Dermis blood vessel endothelial cell (primary cell): ENCODE results near the gene SENP6. TPM values are rescaled to one million over a fixed set of nuclear protein-coding genes. Genes with fewer than 3 reads are reported as not detected.
"Not testable (repeated sequence)": the region's sequence is repeated elsewhere in the genome, so short reads cannot be mapped to it uniquely, and the experiment has no call there.

Experiments used
- DNase-seq: peaks from one replicate; pipeline ENCODE4 v3.0.0; 2010
- total RNA-seq: library from RNA; depleted of rRNA; stranded (reverse); fragments of >200 nt; gene quantifications from 2 replicates; pipeline ENCODE4 v1.2.3, GENCODE V29; 2014

The SENP6 gene
- total RNA-seq, 1 donor from 2014 or later: 76.6 TPM

DNA sequence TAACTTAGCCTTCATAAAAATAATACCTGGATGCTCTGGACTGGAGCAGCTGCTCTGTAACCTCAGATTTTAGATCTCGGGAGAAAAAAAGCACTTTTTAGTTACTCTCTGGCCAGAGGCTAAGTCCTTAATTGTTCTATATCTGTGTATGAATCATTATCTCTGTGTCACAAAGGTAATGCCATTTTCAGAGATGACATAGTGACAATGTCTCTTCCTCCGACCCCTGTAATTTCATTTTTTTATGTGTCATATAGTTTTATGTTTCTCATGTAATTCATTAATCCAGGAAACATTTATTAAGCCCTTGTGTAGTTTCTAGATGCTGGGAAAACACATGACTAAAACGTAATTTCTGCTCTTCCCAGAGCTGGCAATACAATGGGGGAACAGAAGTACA, 55.6 kb downstream of the SENP6 start:
- no peak for DNase-seq

DNA sequence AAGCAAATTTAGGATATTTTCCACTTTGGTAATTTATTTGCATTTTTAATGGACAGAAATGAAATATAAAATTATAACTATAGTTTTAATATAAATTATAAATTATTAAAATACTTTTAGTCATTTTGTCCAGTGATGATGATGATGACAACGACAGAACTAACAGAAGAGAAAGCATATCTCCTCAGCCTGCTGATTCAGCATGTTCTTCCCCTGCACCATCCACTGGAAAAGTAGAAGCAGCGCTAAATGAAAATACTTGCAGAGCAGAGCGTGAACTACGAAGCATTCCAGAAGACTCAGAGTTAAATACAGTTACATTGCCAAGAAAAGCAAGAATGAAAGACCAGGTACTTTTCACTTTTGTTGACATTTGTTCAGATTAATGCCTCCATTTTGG, 64.9 kb downstream of the SENP6 start:
- no peak for DNase-seq

DNA sequence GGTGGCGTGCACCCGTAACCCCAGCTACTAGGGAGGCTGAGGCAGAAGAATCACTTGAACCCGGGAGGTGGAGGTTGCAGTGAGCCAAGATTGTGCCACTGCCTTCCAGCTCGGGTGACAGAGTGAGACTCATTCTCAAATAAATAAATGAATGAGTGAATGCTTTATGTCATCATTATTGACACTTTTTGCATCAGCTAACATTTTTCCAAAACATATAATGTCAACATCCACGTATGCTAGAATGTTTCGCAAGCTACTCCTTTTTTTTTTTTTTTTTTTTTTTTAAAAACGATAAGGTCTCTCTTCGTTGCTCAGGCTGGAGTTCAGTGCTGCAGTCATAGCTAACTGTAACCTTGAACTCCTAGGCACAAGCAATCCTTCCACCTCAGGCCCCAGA, 72.2 kb downstream of the SENP6 start:
- no peak for DNase-seq

DNA sequence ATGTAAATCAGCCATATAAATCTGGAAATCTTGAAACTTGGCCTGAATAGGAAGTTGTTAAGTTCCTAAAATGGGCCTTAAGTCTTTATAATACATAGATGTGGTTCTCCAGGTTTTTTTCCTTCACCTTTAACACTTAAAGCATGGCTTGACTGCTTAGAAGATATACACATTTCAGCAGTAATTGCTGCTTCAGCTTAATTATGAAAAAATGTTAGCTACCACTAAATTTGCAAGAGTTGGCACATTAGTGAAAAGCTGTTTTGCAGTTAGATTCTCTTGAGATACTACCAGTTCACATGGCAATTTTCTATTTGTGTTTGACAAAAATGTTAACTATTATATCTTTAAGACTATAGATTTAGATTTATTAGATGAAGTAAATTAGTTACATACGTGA, 74.7 kb downstream of the SENP6 start:
- no peak for DNase-seq

DNA sequence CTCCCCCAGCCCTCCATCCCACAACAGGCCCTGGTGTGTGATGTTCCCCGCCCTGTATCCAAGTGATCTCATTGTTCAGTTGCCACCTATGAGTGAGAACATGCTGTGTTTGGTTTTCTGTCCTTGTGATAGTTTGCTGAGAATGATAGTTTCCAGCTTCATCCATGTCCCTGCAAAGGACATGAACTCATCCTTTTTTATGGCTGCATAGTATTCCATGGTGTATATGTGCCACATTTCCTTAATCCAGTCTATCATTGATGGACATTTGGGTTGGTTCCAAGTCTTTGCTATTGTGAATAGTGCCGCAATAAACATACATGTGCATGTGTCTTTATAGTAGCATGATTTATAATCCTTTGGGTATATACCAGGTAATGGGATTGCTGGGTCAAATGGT, 80.9 kb downstream of the SENP6 start:
- not testable (repeated sequence) for DNase-seq

DNA sequence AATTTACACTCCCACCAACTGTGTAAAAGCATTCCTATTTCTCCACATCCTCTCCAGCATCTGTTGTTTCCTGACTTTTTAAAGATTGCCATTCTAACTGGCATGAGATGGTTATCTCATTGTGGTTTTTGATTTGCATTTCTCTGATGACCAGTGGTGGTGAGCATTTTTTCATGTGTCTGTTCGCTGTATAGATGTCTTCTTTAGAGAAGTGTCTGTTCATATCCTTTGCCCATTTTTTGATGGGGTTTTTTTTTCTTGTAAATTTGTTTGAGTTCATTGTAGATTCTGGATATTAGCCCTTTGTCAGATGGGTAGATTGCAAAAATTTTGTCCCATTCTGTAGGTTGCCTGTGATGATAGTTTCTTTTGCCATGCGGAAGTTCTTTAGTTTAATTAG, 81.3 kb downstream of the SENP6 start:
- not testable (repeated sequence) for DNase-seq

DNA sequence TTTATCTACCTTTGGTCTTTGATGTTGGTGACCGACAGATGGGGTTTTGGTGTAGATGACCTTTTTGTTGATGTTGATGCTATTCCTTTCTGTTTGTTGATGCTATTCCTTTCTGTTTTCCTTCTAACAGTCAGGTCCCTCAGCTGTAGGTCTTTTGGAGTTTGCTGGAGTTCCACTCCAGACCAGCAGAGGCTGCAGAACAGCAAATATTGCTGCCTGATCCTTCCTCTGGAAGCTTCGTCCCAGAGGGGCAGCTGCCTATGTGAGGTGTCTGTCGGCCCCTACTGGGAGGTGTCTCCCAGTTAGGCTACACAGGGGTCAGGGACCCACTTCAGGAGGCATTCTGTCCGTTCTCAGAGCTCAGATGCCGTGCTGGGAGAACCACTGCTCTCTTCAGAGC, 85.9 kb downstream of the SENP6 start:
- DNase-seq: not testable (repeated sequence)

DNA sequence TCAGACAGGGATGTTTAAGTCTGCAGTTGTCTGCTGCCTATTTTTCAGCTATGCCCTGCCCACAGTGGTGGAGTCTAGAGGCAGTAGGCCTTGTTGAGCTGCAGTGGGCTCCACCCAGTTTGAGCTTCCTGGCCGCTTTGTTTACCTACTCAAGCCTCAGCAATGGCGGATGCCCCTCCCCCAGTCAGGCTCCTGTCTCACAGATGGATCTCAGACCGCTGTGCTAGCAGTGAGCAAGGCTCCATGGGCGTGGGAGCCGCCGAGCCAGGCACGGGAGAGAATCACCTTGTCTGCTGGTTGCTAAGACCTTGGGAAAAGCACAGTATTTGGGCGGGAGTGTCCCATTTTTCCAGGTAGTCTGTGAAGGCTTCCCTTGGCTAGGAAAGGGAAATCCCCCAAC, 86.3 kb downstream of the SENP6 start:
- DNase-seq: not testable (repeated sequence)

DNA sequence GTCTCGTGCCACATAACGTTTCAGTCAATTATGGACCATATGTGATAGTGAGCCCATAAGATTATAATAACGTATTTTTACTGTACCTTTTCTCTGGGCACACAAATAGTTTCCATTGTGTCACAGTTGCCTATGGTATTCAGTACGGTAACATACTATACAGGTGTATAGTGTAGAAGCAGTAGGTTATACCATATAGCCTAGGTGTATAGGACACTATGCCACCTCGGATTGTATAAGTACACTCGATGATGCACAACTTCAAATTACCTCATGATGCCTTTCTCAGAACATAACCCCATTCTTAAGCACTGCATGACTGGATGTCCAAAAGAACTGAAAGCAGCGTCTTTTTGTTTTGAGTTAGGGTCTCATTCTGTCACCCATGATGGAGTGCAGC, 87.9 kb downstream of the SENP6 start:
- no peak for DNase-seq

DNA sequence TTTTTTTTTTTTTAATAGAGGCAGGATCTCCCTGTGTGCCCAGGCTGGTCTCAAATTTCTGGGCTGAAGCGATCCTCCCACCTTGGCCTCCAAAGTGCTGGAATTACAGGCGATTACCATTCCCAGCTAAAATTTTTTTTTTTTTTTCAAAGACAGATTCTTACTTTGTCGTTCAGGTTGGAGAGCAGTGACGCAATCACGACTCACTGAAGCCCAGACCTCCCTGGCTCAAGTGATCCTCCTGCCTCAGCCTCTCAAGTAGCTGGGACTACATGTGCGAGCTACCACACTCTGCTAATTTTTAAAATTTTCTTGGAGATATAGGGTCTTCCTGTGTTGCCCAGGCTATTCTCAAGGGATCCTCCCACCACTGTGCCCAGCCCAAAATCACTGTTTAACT, 89.3 kb downstream of the SENP6 start:
- DNase-seq: no peak

DNA sequence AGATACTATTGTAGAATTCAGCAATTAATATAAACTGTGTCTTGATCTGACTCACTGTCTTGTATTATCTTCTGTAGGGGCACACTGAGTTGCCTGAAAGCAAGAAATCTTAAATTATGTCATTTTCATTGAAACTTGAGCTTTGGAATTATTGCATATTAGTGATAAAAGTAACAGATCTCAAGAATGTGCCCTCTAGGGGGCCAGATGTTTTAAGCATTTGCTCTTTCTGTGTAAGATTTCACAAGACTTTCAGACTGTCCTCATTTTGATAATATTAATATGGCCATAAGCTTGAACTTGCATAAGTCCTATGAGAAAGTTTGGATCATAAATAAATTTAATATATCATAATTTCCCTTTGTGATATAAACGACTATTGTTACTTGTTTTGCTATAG, 91.9 kb downstream of the SENP6 start:
- peak; percentile 17 for DNase-seq

DNA sequence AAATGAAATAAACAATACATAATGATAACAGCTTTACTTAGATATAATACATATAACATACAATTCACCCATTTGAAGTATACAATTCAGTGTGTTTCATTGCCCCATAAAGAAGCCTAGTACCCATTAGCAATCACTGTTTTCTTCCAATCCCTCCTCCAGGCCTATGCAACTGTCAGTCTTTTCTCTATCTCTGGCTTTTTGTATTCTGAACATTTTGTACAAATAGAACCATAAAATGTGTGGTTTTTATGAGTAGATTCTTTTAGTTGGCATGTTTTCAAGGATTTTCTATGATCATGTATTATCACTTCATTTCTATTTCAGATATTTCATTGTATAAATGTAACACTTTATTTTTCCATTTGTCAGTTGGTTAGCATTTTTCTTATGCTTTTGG, 92.7 kb downstream of the SENP6 start:
- DNase-seq: no peak

DNA sequence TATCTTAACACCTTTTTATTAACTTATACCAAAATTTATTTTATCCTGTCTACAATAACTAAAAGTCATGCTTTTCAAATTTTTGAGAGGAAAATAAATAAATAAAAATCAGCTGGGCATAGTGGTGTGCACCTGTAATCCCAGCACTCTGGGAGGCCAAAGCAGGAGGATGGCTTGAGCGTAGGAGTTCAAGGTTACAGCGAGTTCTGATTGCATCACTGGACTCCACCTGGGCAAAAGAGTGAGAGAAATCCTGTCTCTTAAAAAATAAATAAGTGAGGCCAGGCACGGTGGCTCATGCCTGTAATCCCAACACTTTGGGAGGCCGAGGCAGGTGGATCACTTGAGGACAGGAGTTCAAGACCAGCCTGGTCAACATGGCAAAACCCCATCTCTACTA, 106.7 kb downstream of the SENP6 start:
- not testable (repeated sequence) for DNase-seq

DNA sequence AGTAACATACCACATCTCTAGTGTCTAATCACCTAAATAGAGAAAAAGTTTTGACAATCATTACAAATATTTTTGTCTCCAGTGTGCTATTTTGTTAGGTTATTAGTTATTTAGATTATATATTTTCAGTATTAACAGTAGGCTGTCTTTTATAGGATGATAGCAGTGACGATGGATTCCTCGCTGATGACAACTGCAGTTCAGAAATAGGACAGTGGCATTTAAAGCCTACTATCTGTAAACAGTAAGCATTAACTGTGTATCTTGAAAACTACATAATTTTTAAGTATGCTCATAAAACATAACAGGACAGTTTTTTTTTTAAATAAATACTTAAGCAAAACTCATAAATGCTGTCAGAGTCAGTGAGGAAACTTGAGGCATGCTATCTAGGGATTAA, 109.5 kb downstream of the SENP6 start:
- no peak for DNase-seq

DNA sequence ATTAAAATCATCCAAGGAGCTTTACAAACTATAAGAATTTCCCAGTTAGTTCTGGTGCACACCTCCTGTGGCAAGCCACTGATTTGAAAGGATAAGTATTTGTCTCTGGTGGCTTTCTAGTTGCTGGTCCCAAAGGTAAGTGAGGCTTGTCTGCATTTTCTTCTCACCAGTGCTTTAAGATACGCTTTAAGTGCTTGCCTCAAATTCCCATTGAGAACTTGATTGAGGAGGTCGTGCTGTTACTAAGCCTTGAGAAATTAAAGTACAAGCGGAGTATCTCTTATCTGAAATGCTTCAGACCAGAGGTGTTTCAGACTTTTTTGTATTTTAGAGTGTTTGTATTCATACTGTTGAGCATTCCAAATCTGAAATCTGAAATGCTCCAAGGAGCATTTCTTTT, 117.5 kb downstream of the SENP6 start:
- DNase-seq: no peak

DNA sequence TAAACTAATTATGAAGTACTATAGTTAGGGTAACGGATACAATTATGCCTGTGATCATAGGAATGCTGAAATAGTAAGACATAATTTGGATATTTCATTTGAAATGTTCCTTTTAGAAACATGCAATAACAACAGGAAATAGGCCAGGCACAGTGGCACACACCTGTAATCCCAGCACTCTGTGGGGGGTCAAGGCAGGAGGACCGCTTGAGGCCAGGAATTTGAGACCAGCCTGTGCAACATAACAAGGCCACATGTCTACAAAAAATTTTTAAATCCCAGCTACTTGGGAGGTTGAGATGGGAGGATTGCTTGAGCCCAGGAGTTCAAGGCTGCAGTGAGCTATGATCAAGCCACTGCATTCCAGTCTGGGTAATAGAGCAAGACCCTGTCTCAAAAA, 121.7 kb downstream of the SENP6 start:
- no peak for DNase-seq

DNA sequence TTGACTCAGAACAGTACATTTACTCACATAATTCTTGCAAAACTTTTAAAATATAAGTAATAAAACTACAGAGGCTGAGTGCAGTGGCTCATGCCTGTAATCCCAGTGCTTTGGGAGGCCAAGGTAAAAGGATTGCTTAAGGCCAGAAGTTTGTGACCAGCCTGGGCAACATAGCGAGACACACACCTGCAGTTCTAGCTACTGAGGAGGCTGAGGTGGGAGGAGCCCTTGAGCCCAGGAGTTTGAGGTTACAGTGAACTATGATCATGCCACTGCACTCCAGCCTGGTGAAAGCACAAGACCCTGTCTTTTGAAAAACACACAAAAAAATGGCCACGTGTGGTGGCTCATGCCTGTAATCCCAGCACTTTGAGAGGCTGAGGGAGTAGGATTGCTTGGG, 125.5 kb downstream of the SENP6 start:
- no peak for DNase-seq

DNA sequence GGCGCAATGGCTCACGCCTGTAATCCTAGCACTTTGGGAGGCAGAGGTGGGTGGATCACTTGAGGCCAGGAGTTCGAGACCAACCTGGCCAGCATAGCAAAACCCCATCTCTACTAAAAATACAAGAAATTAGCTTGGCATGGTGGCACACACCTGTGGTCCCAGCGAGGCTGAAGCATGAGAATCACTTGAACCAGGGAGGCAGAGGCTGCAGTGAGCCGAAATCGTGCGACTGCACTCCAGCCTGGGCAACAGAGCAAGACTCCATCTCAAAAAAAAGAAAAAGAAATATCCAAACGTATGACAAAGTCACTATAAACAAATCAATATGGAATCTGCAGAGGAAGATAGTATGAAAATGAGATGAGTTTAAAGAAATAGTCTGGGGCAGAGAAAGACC, 129.3 kb downstream of the SENP6 start:
- DNase-seq: not testable (repeated sequence)

DNA sequence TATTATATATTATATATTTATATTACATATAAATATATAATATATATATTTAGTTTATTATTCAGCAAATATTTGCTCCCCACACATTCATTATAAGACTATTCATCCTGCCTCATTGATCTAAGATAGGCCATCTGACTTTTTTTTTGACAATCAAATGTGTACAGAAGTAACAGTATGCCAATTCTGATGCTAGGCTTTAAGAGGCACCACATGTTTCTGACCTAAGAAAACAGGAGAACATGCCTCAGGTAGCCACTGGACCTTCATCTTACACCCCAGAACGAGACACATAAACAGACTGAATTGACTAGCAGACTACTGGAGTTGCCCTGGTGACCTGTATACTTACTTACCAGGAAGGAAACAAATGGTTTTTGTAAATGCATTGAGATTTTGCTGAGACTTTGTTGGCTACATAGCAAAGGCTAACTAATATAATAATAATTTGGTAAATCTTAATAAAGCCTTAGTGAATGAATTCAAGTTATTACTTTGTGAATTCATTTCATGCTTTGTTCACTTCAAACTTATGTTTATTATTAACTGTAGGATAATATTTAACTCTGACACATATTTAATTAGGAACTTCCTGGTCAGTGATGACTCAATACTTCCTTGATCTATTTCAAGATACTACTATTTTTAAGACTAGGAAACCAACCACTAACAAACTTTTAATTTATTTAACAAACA, 134.0 kb downstream of the SENP6 start:
- peak; percentile 72 for DNase-seq

DNA sequence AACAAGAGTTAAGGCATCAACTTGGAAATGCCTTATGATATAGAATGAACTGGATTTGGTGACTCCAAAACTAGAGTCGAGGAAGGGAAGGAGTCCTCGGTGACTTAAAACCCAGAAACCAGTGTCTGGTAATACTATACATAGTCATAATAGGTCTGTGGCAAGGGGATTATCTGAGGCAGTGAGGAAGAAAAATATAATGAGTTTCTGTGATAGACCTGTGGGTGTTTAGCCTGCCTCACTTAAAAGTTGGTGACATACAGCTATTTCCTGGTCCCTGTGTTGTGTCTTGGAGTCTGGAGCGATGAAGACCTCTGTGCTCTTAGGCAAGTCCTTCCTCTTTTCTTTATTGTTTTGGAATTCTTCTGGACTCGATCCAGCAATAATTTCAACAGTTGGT, 142.3 kb downstream of the SENP6 start:
- DNase-seq: no peak

DNA sequence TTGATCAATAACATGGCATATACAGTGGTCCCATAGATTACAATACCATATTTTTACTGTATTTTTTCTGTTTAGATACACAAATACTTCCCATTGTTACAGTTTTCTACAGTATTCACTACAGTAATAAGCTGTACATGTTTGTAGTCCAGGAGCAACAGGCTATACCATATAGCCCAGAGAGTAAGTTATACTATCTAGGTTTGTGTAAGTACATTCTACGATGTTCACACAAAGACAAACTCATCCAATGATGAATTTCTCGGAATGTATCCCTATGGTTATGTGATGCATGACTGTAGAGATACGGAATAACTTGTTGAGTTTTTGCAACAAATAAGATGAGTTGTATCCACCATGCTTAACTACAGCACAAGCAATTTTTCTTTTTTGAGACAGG, 143.7 kb downstream of the SENP6 start:
- DNase-seq: no peak

DNA sequence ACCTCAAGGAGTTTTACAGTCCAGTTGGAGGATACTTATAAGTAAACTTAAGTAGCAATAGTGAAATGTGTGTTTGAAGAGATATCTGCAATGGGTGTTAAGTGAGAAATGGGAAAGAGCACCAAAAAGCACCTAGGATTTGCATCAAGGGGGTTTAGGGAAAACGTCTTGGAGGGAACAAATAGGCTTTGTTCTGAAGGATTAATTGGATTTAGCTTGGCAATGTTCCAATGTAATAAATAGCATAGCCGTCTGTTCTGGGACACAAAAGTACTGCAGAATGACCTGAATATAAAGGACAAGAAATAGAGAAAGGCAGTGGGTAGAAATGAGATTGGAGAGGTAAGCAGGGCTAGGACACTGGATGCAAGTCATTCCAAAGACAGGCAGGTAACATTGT, 144.5 kb downstream of the SENP6 start:
- no peak for DNase-seq

DNA sequence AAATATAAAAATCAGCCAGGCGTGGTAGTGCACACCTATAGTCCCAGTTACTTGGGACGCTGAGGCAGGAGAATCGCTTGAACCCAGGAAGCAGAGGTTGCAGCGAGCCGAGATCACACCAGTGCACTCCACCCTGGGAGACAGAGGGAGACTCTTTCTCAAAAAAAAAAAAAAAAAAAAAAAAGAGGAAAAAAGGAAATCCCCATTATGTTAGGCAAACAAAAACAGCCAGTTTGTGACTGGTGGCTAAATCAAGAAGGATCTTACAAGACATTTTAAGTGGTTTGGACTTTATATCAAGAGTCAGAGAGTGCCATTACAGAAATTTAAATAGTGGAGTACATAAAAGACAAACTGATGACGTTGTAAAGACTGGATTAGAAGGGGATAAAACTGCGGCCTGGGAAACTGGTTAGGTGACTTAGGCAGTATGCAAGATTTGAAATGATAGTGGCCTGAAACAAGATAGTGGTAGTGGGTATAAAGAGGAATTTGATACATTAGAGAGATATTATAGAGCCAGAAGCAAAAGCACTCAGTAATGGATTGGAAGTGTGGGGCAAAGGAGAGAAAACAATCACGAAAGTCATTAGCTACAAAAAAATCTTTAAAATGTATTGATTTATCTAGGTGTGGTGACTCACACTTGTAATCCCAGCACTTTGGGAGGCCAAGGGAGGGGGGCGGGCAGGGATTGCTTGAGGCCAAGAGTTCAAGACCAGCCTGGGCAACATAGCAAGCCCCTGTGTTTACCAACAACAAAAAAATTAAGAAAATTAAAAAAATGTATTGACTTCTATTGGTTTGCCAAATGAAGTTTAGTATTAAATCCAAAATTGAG, 145.7 kb downstream of the SENP6 start:
- no peak for DNase-seq

DNA sequence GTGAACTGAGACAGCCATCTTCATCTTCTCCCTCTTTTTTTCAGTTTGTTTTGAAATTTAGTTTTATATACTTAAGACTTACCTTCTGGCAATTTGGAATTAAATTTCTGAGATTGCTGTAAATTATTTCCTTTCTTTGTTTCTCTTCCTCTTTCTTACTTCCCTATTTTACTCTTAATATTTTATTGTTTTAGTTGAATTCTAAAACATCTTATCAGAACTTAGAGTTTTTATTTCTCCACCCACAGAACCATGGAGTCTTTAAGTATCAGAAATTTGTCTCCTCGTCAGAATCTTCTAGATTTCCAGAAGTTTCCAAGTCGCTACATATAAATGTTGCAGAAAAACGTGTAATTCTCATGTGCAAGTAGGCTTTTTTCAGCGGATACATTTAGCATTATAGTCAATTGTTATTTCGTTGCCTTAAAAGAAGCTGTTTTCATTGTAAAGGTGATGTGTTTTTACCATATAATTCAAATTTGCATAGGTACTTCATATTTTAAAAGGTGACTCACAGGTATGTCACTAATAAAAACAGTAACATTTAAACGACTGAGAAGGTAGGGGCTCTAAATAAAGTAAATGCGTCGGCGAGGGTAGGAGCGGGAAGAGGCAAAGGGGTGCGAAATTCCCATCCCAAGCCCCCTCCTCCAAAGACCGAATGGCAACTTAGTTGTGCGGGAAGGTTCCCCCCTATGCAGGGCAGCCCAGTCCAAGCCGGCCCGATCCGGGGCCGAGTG, 146.5 kb downstream of the SENP6 start:
- DNase-seq: no peak
